Globus pallidus (tissue), 1 donor: ENCODE measurements around the gene F2RL1.
"Not testable (repeated sequence)": the region's sequence is repeated elsewhere in the genome, so short reads cannot be mapped to it uniquely, and the experiment has no call there.

Experiments used
- DNase-seq: peaks from one replicate; pipeline ENCODE4 v3.0.0-alpha.2; 2015; ENCODE audit warnings: low spot score

The F2RL1 gene

GRCh38 chr5:76818844-76819831 lies at the start of gene F2RL1:
TSS of gene F2RL1 (plus strand) at chr5:76819030. CDS start at chr5:76819183, 153 bp downstream.
- DNase-seq = no peak

- DNase-seq = not testable (repeated sequence)
Observed at GRCh38 chr5:76771041-76771440, 47.8 kb upstream of the F2RL1 start.

GRCh38 chr5:76771705-76772405 lies 47.0 kb upstream of the F2RL1 start:
- DNase-seq = no peak

- DNase-seq = no peak
Observed at GRCh38 chr5:76775921-76776320, 42.9 kb upstream of the F2RL1 start.

- DNase-seq = no peak
Observed at GRCh38 chr5:76776391-76776790, 42.4 kb upstream of the F2RL1 start.

- not testable (repeated sequence) for DNase-seq
Observed at GRCh38 chr5:76780616-76781015, 38.2 kb upstream of the F2RL1 start.

GRCh38 chr5:76781775-76782174 lies 37.1 kb upstream of the F2RL1 start:
- no peak for DNase-seq

GRCh38 chr5:76782444-76782843 lies 36.4 kb upstream of the F2RL1 start:
- DNase-seq = no peak

- DNase-seq = no peak
Observed at GRCh38 chr5:76787237-76787636, 31.6 kb upstream of the F2RL1 start.

- no peak for DNase-seq
Observed at GRCh38 chr5:76788362-76788761, 30.5 kb upstream of the F2RL1 start.

GRCh38 chr5:76789275-76789674 lies 29.6 kb upstream of the F2RL1 start:
- not testable (repeated sequence) for DNase-seq

- no peak for DNase-seq
Observed at GRCh38 chr5:76789991-76790581, 28.7 kb upstream of the F2RL1 start.

GRCh38 chr5:76790632-76791290 lies 28.1 kb upstream of the F2RL1 start:
- DNase-seq = no peak

- DNase-seq = no peak
Observed at GRCh38 chr5:76791461-76791860, 27.4 kb upstream of the F2RL1 start.

GRCh38 chr5:76794871-76795270 lies 24.0 kb upstream of the F2RL1 start:
- DNase-seq = no peak

GRCh38 chr5:76799588-76799987 lies 19.2 kb upstream of the F2RL1 start:
- DNase-seq = no peak

GRCh38 chr5:76800579-76800978 lies 18.3 kb upstream of the F2RL1 start:
- no peak for DNase-seq

- no peak for DNase-seq
Observed at GRCh38 chr5:76801159-76801802, 17.5 kb upstream of the F2RL1 start.

- no peak for DNase-seq
Observed at GRCh38 chr5:76801803-76802195, 17.0 kb upstream of the F2RL1 start.

- DNase-seq = no peak
Observed at GRCh38 chr5:76804266-76804665, 14.6 kb upstream of the F2RL1 start.

- DNase-seq = no peak
Observed at GRCh38 chr5:76805821-76806505, 12.9 kb upstream of the F2RL1 start.
